GM19023 (cell line): ENCODE data around the gene FAM13A.
"Not testable (repeated sequence)": the region's sequence is repeated elsewhere in the genome, so short reads cannot be mapped to it uniquely, and the experiment has no call there.

ENCODE experiments used
- ATAC-seq: cut with Tn5 transposase; IDR thresholded peaks from one replicate; pipeline ENCODE4 v1.9.1; 2021; ENCODE audit warnings: mild to moderate bottlenecking, moderate library complexity; ENCODE audit not compliant: unreplicated experiment

FAM13A gene

DNA sequence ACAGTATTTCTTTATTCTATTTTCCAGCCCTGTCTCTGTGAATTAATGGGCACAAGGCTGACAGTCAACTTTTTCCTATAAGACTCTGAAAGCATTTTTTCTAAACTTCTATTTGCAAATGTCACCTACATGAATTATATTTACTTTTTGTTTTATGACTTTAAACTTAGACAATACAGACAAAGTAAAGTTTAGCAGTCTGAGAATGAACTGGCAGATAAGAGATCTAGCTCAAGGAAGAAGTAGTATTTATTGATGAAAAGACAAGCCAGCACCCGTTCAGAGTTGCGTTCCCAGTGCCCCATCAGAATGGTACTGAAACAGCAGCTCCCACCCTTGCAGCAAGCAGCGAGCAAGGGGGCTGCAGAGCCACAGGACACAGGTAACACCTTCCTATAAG lies 148.5 kb downstream of the FAM13A start:
- no peak for ATAC-seq

DNA sequence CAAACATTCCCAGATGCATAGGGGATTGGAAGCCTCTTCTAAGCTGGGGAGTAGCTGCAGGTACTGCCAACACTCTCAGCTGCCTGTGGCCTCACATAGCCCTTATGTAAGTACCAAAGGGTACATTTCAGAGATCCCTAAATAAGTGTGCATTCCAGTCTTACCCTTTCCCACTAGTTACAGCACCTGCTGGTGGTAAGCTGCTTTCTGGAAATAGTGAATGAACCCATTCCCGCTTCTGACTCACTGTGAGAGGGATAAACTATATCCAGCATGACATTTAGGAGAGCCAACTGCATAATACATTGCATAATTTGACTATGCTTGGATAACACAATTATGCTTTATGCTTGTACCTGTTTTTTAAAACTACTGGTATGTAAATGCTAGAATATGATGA lies 149.0 kb downstream of the FAM13A start:
- no peak for ATAC-seq

- no peak for ATAC-seq
Measured at GRCh38 chr4:88907478-88907877, 149.5 kb downstream of the FAM13A start.

GRCh38 chr4:88904240-88904639 lies 152.7 kb downstream of the FAM13A start:
- not testable (repeated sequence) for ATAC-seq

GRCh38 chr4:88900432-88900831 lies 156.6 kb downstream of the FAM13A start:
- no peak for ATAC-seq

DNA sequence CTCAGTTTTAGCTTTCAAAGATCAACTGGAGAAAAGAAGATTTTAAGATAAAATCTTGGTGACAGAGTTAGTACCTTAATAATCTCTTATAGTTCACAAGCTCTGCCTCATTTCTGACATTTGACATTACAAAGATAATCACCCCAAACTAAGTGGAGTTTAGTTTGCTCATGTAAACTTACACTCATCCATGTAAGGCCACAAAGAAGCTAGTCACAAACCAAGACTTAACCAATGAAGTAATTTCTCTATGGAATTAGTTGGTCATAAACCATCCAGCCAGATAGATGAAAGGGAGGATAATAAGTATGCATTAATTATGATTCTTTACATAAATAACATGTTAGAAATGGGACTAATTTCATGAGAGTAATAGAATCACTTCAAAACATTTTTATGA lies 159.2 kb downstream of the FAM13A start:
- no peak for ATAC-seq

DNA sequence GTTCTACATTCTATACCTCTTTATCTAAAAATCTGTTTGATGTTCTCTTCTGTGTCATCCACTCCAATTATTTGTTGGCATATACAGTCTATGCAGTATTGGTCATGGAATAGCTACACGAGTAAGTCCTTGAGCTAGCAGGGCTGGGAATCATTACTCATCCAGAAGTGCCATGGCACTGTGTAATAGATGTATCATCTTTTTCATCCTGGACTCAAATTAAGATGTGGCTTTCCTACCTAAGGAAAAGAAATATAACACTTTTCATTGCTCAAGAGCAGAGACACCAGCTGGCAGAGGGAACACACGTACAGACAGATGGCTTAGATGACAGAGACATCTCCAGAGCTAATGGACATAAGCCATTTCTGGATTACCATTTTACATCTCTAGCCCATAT lies 159.8 kb downstream of the FAM13A start:
- no peak for ATAC-seq

GRCh38 chr4:88893961-88894360 lies 163.0 kb downstream of the FAM13A start:
- no peak for ATAC-seq

GRCh38 chr4:88892646-88893045 lies 164.3 kb downstream of the FAM13A start:
- no peak for ATAC-seq

GRCh38 chr4:88891636-88892035 lies 165.3 kb downstream of the FAM13A start:
- no peak for ATAC-seq

DNA sequence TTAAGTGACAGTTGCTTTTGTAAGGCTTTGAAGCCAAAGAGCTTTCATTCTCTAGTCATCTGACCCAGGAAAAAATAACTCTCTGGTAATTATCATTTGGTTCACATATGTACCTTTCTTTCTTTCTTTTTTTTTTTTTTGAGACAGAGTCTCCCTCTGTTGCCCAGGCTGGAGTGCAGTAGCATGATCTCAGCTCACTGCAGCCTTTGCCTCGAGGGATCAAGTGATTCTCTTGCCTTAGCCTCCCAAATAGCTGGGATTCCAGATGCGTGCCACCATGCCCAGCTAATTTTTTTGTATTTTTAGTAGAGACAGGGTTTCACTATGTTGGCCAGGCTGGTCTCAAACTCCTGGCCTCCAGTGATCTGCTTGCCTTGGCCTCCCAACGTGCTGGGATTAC lies 169.6 kb downstream of the FAM13A start:
- ATAC-seq: not testable (repeated sequence)

GRCh38 chr4:88881227-88881569 lies 175.8 kb downstream of the FAM13A start:
- ATAC-seq: no peak

DNA sequence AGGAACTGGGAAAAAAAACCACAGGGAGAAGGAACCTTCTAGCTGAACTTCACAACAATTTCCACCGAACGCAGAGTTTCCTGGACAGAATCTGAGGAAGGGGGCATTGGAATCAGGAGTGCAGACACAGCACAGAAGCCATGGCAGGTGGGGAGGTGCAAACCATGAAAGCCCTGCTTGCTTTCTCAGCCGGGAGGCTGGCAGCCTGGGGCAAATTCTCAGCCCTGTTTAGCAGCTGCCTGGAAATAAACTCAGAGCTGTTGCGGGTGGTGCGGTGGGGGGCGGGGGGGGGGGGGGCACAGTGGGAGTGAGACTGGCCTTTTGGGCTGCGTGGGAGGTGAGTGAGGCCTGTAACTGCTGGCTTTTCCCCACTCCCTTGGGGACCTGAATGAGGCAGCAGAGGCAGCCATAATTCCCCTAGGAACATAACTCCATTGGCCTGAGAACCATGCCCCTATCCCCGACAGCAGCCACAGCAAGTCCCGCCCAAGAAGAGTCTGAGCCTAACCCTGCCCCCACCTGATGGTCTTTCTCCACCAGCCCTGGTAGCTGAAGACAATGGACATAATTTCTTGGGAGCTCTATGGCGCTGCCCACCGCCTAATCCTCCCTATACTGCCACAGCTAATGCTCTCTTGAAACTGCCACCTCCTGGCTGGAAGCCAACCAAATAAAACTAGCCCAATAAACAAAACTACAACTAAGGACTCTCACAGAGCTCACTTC lies 176.3 kb downstream of the FAM13A start:
- ATAC-seq: no peak

- no peak for ATAC-seq
Measured at GRCh38 chr4:88879991-88880390, 177.0 kb downstream of the FAM13A start.

- no peak for ATAC-seq
Measured at GRCh38 chr4:88878642-88879041, 178.3 kb downstream of the FAM13A start.

- ATAC-seq: no peak
Measured at GRCh38 chr4:88870428-88870827, 186.6 kb downstream of the FAM13A start.

DNA sequence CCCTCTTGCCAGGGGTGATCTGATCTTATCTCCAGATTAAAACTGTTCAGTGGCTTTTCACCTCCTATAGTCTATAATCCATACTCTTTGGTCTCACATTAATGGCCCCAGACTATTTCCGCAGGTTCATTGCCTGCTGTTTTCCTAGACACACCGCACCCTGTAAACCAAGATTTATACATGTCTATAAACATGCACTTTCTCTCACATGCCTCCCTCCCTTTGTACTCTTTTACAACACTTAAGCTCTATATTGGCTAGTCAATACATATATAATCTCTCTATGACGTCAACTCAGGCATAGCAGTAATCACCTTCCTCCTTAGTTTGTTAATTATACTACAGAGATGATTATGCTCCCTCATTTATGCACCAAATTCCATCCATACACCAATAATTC lies 188.5 kb downstream of the FAM13A start:
- no peak for ATAC-seq

GRCh38 chr4:88866862-88867550 lies 190.0 kb downstream of the FAM13A start:
- no peak for ATAC-seq

- ATAC-seq: no peak
Measured at GRCh38 chr4:88865466-88865865, 191.5 kb downstream of the FAM13A start.

GRCh38 chr4:88865046-88865445 lies 191.9 kb downstream of the FAM13A start:
- no peak for ATAC-seq

GRCh38 chr4:88860586-88860985 lies 196.4 kb downstream of the FAM13A start:
- no peak for ATAC-seq

DNA sequence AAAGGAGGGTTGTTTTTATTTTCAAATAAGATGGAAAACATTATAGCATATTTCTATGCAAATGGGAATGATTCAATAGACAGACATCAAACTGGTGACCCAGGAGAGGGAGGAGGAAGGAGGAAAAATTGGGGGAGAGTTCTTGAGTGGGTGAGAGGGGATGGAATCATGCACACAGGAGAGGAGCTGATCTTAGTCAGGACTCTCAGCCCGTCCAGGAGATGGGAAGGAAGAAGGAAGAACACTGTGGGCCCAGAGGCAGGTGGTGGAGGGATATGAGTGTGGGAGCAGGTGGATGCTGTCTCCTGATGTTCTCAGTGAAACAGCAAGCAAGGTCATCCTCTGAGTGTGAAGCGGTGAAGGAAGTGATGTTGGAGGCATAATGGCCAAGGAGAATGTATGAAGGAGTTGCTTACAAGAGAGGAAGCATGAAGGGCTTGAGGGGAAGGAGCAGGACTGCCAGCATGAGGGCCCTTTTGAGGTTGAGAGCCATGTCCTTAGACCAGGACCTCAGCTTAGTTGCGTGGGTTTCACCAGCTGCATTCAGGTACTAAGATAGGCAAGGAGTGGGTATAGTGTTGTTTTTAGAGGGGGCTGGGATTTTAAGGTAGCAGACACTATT lies 197.7 kb downstream of the FAM13A start:
- ATAC-seq: peak; percentile 29
